HEK293 (cell line): ENCODE measurements around the gene P2RY6.

Source experiments
- IKZF3 ChIP-seq: fragments of 450-650 bp; IDR thresholded peaks from 2 replicates; pipeline ENCODE4 v1.5.0; 2018; ENCODE audit warnings: missing biosample characterization, mild to moderate bottlenecking, missing genetic modification characterization, moderate library complexity
- PATZ1 ChIP-seq: fragments of 450-650 bp; formaldehyde crosslinking; IDR thresholded peaks from 2 replicates; pipeline ENCODE4 v1.5.1; 2016; ENCODE audit warnings: missing biosample characterization, missing genetic modification characterization
- PRDM10 ChIP-seq: fragments of 450-650 bp; formaldehyde crosslinking; IDR thresholded peaks from 2 replicates; pipeline ENCODE4 v1.5.1; 2016; ENCODE audit warnings: missing biosample characterization, missing genetic modification characterization
- RBAK ChIP-seq: fragments of 450-650 bp; formaldehyde crosslinking; IDR thresholded peaks from 2 replicates; pipeline ENCODE4 v1.5.1; 2016; ENCODE audit warnings: missing biosample characterization, missing genetic modification characterization
- SP7 ChIP-seq: fragments of 450-650 bp; formaldehyde crosslinking; IDR thresholded peaks from 2 replicates; pipeline ENCODE4 v1.5.1; 2016; ENCODE audit warnings: missing biosample characterization, missing genetic modification characterization
- ZBTB17 ChIP-seq: fragments of 450-650 bp; formaldehyde crosslinking; IDR thresholded peaks from 2 replicates; pipeline ENCODE4 v1.5.1; 2016; ENCODE audit warnings: missing biosample characterization, missing genetic modification characterization
- ZFP41 ChIP-seq: fragments of 450-650 bp; formaldehyde crosslinking; IDR thresholded peaks from 2 replicates; pipeline ENCODE4 v1.5.1; 2016; ENCODE audit warnings: missing biosample characterization, missing genetic modification characterization, borderline replicate concordance
- ZNF140 ChIP-seq: fragments of 450-650 bp; formaldehyde crosslinking; IDR thresholded peaks from 2 replicates; pipeline ENCODE4 v1.5.1; 2016; ENCODE audit warnings: missing biosample characterization, missing genetic modification characterization
- ZNF302 ChIP-seq: fragments of 450-650 bp; formaldehyde crosslinking; IDR thresholded peaks from 2 replicates; pipeline ENCODE4 v1.5.1; 2016; ENCODE audit warnings: missing biosample characterization, missing genetic modification characterization, low read depth
- ZNF341 ChIP-seq: fragments of 450-650 bp; formaldehyde crosslinking; IDR thresholded peaks from 2 replicates; pipeline ENCODE4; 2016; ENCODE audit warnings: low read depth, missing biosample characterization, missing genetic modification characterization
- ZNF366 ChIP-seq: fragments of 450-650 bp; formaldehyde crosslinking; conservative IDR thresholded peaks from 2 replicates; pipeline ENCODE4 v1.5.1; 2016; ENCODE audit warnings: missing biosample characterization, missing genetic modification characterization
- ZNF398 ChIP-seq: fragments of 450-650 bp; formaldehyde crosslinking; IDR thresholded peaks from 2 replicates; pipeline ENCODE4 v1.5.1; 2017; ENCODE audit warnings: missing biosample characterization, missing genetic modification characterization
- ZNF558 ChIP-seq: fragments of 450-650 bp; formaldehyde crosslinking; IDR thresholded peaks from 2 replicates; pipeline ENCODE4 v1.5.1; 2016; ENCODE audit warnings: missing biosample characterization, missing genetic modification characterization
- ZNF580 ChIP-seq: fragments of 450-650 bp; formaldehyde crosslinking; IDR thresholded peaks from 2 replicates; pipeline ENCODE4 v1.5.1; 2016; ENCODE audit warnings: missing biosample characterization, missing genetic modification characterization
- ZNF600 ChIP-seq: fragments of 450-650 bp; formaldehyde crosslinking; IDR thresholded peaks from 2 replicates; pipeline ENCODE4 v1.5.1; 2016; ENCODE audit warnings: missing biosample characterization, missing genetic modification characterization
- ZNF654 ChIP-seq: fragments of 450-650 bp; formaldehyde crosslinking; IDR thresholded peaks from 2 replicates; pipeline ENCODE4 v1.5.1; 2016; ENCODE audit warnings: low read depth, missing biosample characterization, missing genetic modification characterization
- ZNF701 ChIP-seq: fragments of 450-650 bp; formaldehyde crosslinking; IDR thresholded peaks from 2 replicates; pipeline ENCODE4 v1.5.1; 2016; ENCODE audit warnings: missing biosample characterization, missing genetic modification characterization
- ZNF777 ChIP-seq: fragments of 450-650 bp; formaldehyde crosslinking; IDR thresholded peaks from 2 replicates; pipeline ENCODE4 v1.5.1; 2017; ENCODE audit warnings: missing biosample characterization, missing genetic modification characterization, borderline replicate concordance
- ZNF791 ChIP-seq: fragments of 450-650 bp; formaldehyde crosslinking; IDR thresholded peaks from 2 replicates; pipeline ENCODE4 v1.5.1; 2016; ENCODE audit warnings: missing biosample characterization, missing genetic modification characterization
- ZNF792 ChIP-seq: fragments of 450-650 bp; formaldehyde crosslinking; IDR thresholded peaks from 2 replicates; pipeline ENCODE4 v1.5.1; 2016; ENCODE audit warnings: missing biosample characterization, missing genetic modification characterization
- ZSCAN4 ChIP-seq: fragments of 450-650 bp; formaldehyde crosslinking; IDR thresholded peaks from 2 replicates; pipeline ENCODE4 v1.5.1; 2017; ENCODE audit warnings: missing biosample characterization, missing genetic modification characterization

P2RY6 gene

GRCh38 chr11:73242251-73243092, 29.7 kb upstream of the P2RY6 start (continued):
- TF ChIP-seq ZNF654 (tag by site-specific recombination) (peak; percentile 79), SP7 (tag by site-specific recombination) (0 out of 2 replicates have a peak, but pooled peaks have one; percentile 9), ZNF580 (no peak), ZNF341 (tag by site-specific recombination) (peak; percentile 64), PATZ1 (tag by site-specific recombination) (peak; percentile 40; the same call in 1 of the 2 replicates), ZNF140 (tag by site-specific recombination) (no peak), ZSCAN4 (peak; percentile 47; the same call in 1 of the 2 replicates), ZNF701 (tag by site-specific recombination) (no peak), ZBTB17 (peak; percentile 83), ZNF558 (tag by site-specific recombination) (no peak), ZNF600 (tag by site-specific recombination) (peak; percentile 78), ZNF398 (tag by site-specific recombination) (peak; percentile 45; the same call in 1 of the 2 replicates), ZNF366 (tag by site-specific recombination) (0 out of 2 replicates have a peak, but pooled peaks have one; percentile 15), ZNF302 (tag by site-specific recombination) (no peak), ZNF791 (tag by site-specific recombination) (no peak), RBAK (tag by site-specific recombination) (no peak), ZNF777 (0 out of 2 replicates have a peak, but pooled peaks have one; percentile 14), IKZF3 (tag by site-specific recombination) (peak; percentile 67; the same call in 1 of the 2 replicates), ZNF792 (tag by site-specific recombination) (no peak), ZFP41 (no peak), PRDM10 (tag by site-specific recombination) (peak; percentile 83)
